GM20000 (cell line): ENCODE results near the gene EME1.
A peak's percentile ranks its signal among the peaks of the same experiment; 100 is the strongest.
"Not testable (repeated sequence)": the region's sequence is repeated elsewhere in the genome, so short reads cannot be mapped to it uniquely, and the experiment has no call there.

ENCODE experiments used
- DNase-seq: peaks from one replicate; pipeline ENCODE4 v3.0.0; 2012; ENCODE audit warnings: low spot score
- TF ChIP-seq, protein P1 (sequence below): IDR thresholded peaks from 2 replicates; pipeline ENCODE4 v1.5.1; 2012; ENCODE audit warnings: mild to moderate bottlenecking, control low read depth; ENCODE audit errors: extremely low read depth, missing control alignments

EME1 gene

DNA sequence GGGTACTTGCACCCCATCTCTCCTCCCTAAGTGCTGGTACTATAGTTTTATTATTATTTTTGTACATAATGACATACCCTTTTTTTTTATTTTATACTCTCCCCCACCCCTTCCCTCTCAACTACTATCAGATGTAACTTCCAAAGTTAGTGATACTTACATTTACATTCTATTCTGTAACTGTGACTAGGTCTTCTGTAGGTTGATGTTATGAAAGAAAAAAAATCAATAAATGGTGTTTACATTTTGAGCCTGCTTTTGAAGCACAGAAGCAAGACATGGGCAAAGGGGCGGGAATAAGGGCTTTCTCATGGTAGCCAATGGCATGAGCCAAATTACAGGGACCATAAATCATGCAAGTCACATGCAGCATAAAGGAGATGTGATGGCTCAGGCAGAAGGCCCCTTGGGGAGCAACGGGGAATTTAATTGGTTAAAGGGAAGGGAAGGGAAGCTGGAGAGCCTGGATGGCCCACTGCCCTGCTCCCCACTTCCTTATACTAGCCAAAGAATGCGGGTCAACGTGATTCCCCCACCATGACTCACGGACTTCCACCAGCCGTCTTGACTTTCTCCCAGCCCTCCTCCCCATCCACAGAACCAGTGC, 50.6 kb downstream of the EME1 start:
- DNase-seq = no peak
- TF ChIP-seq, protein P1, sequence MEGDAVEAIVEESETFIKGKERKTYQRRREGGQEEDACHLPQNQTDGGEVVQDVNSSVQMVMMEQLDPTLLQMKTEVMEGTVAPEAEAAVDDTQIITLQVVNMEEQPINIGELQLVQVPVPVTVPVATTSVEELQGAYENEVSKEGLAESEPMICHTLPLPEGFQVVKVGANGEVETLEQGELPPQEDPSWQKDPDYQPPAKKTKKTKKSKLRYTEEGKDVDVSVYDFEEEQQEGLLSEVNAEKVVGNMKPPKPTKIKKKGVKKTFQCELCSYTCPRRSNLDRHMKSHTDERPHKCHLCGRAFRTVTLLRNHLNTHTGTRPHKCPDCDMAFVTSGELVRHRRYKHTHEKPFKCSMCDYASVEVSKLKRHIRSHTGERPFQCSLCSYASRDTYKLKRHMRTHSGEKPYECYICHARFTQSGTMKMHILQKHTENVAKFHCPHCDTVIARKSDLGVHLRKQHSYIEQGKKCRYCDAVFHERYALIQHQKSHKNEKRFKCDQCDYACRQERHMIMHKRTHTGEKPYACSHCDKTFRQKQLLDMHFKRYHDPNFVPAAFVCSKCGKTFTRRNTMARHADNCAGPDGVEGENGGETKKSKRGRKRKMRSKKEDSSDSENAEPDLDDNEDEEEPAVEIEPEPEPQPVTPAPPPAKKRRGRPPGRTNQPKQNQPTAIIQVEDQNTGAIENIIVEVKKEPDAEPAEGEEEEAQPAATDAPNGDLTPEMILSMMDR = no peak

GRCh38 chr17:50424246-50424995, 51.4 kb downstream of the EME1 start:
- DNase-seq = no peak
- TF ChIP-seq, protein P1 = no peak

DNA sequence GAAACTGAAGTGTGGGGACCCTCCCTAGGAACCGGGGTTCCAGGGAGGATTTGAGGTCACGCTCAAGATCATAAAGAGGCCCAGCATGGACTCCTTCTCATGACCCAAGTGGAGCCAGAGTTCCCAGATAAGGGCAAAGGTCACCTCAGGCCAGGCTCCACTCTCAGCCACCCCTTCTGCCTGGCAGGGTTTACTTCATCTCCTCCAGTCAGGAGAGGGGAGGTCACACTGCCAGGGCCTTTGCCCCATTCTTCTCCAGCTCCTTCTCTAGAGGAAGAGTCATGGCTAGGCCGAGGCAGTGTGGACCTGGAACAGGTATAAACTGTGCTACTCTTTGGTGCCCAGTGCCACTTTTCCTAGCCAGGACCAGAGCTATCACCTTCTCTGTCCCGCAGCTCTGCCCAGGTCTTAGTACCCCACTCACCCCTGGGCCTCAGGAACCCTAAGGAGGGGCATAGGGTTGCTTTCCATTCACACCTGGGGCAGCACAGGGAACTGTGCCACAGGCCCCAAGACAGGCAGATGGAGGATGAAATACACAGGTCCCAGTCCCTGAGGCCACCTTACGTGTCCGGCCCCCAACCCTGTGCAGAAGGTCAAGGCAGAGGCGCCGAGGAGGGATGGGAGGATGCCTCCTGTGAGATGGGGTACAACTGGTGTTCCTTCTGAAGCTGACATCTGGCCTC, 52.1 kb downstream of the EME1 start:
- TF ChIP-seq, protein P1 = no peak
- no peak for DNase-seq

DNA sequence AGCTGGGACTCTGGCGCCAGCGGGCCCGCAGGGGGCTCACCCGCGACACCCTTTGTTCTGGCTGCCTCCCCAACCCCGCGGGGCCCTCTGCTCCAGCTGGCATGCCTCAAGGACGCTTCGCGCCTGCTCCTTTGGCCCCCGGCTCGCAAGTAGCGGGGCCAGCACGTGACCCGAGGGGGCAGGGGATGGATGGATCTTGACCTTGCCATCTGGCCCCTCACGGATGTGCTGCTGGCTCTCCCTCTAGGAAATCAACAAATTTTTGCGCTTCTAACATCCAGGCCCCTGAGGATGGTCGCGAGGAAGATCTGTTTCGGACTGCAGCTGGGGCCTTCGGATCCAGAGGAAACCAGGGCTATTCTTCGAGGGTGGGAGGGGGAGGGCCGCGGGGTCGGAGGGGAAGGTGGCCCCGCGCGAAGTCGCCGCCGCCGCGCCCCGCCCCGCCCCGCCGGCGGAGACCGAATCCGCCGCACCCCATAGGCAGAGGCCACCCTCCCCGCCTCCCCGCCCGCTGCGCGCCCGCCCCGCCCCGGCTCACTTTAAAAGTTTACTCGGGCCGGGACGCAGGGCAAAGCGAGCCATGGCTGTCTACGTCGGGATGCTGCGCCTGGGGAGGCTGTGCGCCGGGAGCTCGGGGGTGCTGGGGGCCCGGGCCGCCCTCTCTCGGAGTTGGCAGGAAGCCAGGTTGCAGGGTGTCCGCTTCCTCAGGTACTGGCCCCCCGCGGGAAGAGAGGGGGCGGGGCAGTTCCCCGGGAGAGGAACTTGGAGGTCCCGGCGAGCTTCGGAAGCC, 52.8 kb downstream of the EME1 start, which contains the start of gene ACSF2:
TSS of gene ACSF2 (plus strand) at position 537 of the 790 bp plus-strand sequence. CDS start at position 581, 44 bp downstream.
- peak; percentile 91 for DNase-seq
- TF ChIP-seq, protein P1 = no peak

GRCh38 chr17:50426472-50426782, 53.4 kb downstream of the EME1 start:
- DNase-seq = peak; percentile 32
- TF ChIP-seq, protein P1 = no peak

GRCh38 chr17:50426814-50427787, 54.1 kb downstream of the EME1 start:
- TF ChIP-seq, protein P1 = peak; percentile 15
- DNase-seq = peak; percentile 73

GRCh38 chr17:50428126-50428525, 55.1 kb downstream of the EME1 start:
- DNase-seq = not testable (repeated sequence)
